ENCODE measurements around the gene SOX13. TPM values are rescaled to one million over a fixed set of nuclear protein-coding genes. Genes with fewer than 3 reads are reported as not detected.

The SOX13 gene
- polyA plus RNA-seq, 4 donors = 39.3 to 70.2 (median 51.6) TPM

GRCh38 chr1:204128464-204128963 is 55.6 kb downstream of the SOX13 start:
- DNase-seq (ENCODE audit: low read depth in 4 of 4, low spot score in 2 of 4) = no peak

GRCh38 chr1:204128964-204129896 is 56.3 kb downstream of the SOX13 start:
- peak in 1 of 4 donors; percentile 39 for DNase-seq (ENCODE audit: low read depth in 4 of 4, low spot score in 2 of 4)

- DNase-seq (ENCODE audit: low read depth in 4 of 4, low spot score in 2 of 4) = no peak
Measured at GRCh38 chr1:204130178-204130577, 57.3 kb downstream of the SOX13 start.

GRCh38 chr1:204130981-204131892 is 58.3 kb downstream of the SOX13 start:
- DNase-seq (ENCODE audit: low read depth in 4 of 4, low spot score in 2 of 4) = no peak

- DNase-seq (ENCODE audit: low read depth in 4 of 4, low spot score in 2 of 4) = no peak
Measured at GRCh38 chr1:204131978-204132377, 59.1 kb downstream of the SOX13 start.

GRCh38 chr1:204132718-204133117 is 59.8 kb downstream of the SOX13 start:
- DNase-seq (ENCODE audit: low read depth in 4 of 4, low spot score in 2 of 4) = no peak

GRCh38 chr1:204134103-204134502 is 61.2 kb downstream of the SOX13 start:
- DNase-seq (ENCODE audit: low read depth in 4 of 4, low spot score in 2 of 4) = no peak

GRCh38 chr1:204136814-204137213 is 63.9 kb downstream of the SOX13 start:
- no peak for DNase-seq (ENCODE audit: low read depth in 4 of 4, low spot score in 2 of 4)

GRCh38 chr1:204139088-204139487 is 66.2 kb downstream of the SOX13 start:
- DNase-seq (ENCODE audit: low read depth in 4 of 4, low spot score in 2 of 4) = no peak

- DNase-seq (ENCODE audit: low read depth in 4 of 4, low spot score in 2 of 4) = no peak
Measured at GRCh38 chr1:204139952-204140351, 67.0 kb downstream of the SOX13 start.

- DNase-seq (ENCODE audit: low read depth in 4 of 4, low spot score in 2 of 4) = no peak
Measured at GRCh38 chr1:204141131-204141530, 68.2 kb downstream of the SOX13 start.

GRCh38 chr1:204142032-204142974 is 69.4 kb downstream of the SOX13 start:
- no peak for DNase-seq (ENCODE audit: low read depth in 4 of 4, low spot score in 2 of 4)

GRCh38 chr1:204143276-204144041 is 70.5 kb downstream of the SOX13 start:
- no peak for DNase-seq (ENCODE audit: low read depth in 4 of 4, low spot score in 2 of 4)

- DNase-seq (ENCODE audit: low read depth in 4 of 4, low spot score in 2 of 4) = no peak
Measured at GRCh38 chr1:204145033-204145504, 72.2 kb downstream of the SOX13 start.

- no peak for DNase-seq (ENCODE audit: low read depth in 4 of 4, low spot score in 2 of 4)
Measured at GRCh38 chr1:204146309-204146708, 73.4 kb downstream of the SOX13 start.

GRCh38 chr1:204146965-204147364 is 74.0 kb downstream of the SOX13 start:
- DNase-seq (ENCODE audit: low read depth in 4 of 4, low spot score in 2 of 4) = no peak

- no peak for DNase-seq (ENCODE audit: low read depth in 4 of 4, low spot score in 2 of 4)
Measured at GRCh38 chr1:204147406-204148383, 74.8 kb downstream of the SOX13 start.

- no peak for DNase-seq (ENCODE audit: low read depth in 4 of 4, low spot score in 2 of 4)
Measured at GRCh38 chr1:204149107-204149506, 76.2 kb downstream of the SOX13 start.
